Mammary epithelial cell (primary cell): ENCODE measurements around the gene KIF21B.

ENCODE experiments used
- EZH2 ChIP-seq: IDR thresholded peaks from 2 replicates; pipeline ENCODE4 v1.6.1; 2012; ENCODE audit warnings: low read length, inconsistent platforms, borderline replicate concordance
- TF ChIP-seq, protein P1 (sequence below), 2 donors: IDR thresholded peaks in 1 of 2; conservative IDR thresholded peaks in 1 of 2; 2 replicates each; pipeline ENCODE4 v1.5.1; 2011 to 2012; ENCODE audit warnings: inconsistent platforms in 2 of 2, low read length in 2 of 2, mild to moderate bottlenecking in 2 of 2, control low read depth in 1 of 2, low read depth in 1 of 2; ENCODE audit not compliant: insufficient read depth in 1 of 2; ENCODE audit errors: extremely low read depth in 1 of 2

DNA sequence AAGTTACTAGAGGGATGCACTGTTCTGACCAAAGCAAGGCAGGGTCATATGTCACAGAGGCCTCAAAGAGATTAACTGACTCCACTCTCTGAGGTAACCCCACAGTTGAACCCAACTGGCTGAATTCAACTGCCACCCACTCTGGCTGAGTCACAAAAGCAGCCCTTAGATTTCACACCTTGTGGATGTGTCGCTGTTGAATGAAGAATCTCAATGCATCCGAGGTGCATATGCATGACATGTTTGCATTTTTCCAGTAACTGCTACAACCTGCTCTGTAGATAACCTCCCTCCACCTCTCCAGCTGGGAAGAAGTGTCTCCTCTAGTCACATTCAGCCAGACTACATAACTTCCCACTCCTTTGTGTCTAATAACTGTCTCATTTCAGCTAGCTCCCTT lies 27.9 kb upstream of the KIF21B start:
- TF ChIP-seq, protein P1, sequence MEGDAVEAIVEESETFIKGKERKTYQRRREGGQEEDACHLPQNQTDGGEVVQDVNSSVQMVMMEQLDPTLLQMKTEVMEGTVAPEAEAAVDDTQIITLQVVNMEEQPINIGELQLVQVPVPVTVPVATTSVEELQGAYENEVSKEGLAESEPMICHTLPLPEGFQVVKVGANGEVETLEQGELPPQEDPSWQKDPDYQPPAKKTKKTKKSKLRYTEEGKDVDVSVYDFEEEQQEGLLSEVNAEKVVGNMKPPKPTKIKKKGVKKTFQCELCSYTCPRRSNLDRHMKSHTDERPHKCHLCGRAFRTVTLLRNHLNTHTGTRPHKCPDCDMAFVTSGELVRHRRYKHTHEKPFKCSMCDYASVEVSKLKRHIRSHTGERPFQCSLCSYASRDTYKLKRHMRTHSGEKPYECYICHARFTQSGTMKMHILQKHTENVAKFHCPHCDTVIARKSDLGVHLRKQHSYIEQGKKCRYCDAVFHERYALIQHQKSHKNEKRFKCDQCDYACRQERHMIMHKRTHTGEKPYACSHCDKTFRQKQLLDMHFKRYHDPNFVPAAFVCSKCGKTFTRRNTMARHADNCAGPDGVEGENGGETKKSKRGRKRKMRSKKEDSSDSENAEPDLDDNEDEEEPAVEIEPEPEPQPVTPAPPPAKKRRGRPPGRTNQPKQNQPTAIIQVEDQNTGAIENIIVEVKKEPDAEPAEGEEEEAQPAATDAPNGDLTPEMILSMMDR (conservative IDR thresholded peaks at IDR 0.05 in 1 of 2, IDR thresholded peaks at IDR 0.05 in 1 of 2; ENCODE audit: extremely low read depth in 1 of 2, insufficient read depth in 1 of 2, low read depth in 1 of 2, low read length in 2 of 2): no peak
- TF ChIP-seq EZH2: no peak
